ENCODE data around the gene GSK3B.

GRCh38 chr3:120021523-120021922 is 72.7 kb downstream of the GSK3B start:
- TF ChIP-seq EZH2 (IDR thresholded peaks at IDR 0.05; ENCODE audit: insufficient read depth, poor library complexity, severe bottlenecking): no peak
- TF ChIP-seq EZH2phosphoT487 (IDR thresholded peaks at IDR 0.05; ENCODE audit: insufficient read depth, low read depth): no peak
